Cardiac septum (tissue), 1 donor: Measurements from ENCODE around the gene CYSTM1. TPM values are rescaled to one million over a fixed set of nuclear protein-coding genes. Genes with fewer than 3 reads are reported as not detected.

Experiments used
- DNase-seq: peaks from one replicate; pipeline ENCODE4 v3.0.0-alpha.2; 2020; ENCODE audit warnings: low spot score
- intact Hi-C: fragments of 100-400 bp; cut with DNase I; formaldehyde crosslinking; loops from one replicate; pipeline ENCODE4 v1.14.0; 2022
- total RNA-seq: library from RNA; stranded (reverse); fragmentation: NEBNext Ultra II Directional; extraction: Animal tissue kit (Norgen Biotek cat#: 25700); gene quantifications from one replicate; pipeline ENCODE4 v1.2.1, GENCODE V29; 2021
- donor health status: DM: no; HTN: no; CAD: no.

CYSTM1 gene
- total RNA-seq, 1 donor from 2014 or later: 111 TPM

DNA sequence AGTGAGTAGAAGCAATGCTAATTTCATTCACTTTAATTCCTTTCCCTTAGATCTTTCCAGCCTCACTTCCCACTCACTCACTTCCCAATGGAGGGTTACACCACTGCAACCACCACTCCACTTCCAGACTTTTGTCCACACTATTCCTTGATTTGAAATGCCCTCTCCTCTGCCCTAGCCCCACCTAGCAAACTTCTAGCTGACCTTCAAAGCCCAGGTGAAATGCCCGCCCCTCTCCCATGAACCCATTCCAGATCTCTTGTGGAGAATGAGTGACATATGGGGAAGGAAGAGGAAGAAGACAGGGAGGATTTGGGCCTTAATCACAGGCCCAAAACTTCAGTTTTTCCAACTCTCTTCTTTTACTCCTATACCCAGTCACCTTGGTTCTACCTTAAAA, 90.9 kb downstream of the CYSTM1 start:
- intact Hi-C loops: no loop called here
- DNase-seq: no peak

DNA sequence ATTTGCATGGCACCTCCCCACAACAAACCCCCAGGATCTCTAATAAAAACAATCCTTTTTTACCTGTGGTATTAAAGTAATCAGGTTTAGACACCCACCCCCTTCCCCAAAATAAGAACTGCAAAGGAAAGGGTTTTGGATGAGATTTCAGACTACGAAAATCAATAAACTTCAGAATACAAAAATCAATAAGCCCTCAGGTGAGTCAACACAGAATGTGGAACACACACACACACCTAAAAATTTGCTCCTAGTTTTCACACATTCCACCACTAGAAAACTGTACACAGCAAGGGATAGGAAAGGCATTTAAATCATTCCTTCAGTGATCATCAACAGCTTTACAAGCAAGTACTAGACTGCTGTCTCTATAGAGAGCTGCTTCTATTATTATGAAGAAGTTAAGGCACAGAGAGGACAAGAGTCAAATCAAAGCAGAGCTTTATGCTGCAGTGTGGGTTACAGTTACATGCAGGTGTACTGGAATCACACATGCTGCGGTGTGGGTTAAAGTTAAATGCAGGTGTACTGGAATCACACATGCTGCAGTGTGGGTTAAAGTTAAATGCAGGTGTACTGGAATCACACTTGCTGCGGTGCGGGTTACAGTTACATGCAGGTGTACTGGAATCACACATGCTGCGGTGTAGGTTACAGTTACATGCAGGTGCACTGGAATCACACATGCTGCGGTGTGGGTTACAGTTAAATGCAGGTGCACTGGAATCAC, 91.6 kb downstream of the CYSTM1 start:
- no peak for DNase-seq
- intact Hi-C loops: no loop called here

DNA sequence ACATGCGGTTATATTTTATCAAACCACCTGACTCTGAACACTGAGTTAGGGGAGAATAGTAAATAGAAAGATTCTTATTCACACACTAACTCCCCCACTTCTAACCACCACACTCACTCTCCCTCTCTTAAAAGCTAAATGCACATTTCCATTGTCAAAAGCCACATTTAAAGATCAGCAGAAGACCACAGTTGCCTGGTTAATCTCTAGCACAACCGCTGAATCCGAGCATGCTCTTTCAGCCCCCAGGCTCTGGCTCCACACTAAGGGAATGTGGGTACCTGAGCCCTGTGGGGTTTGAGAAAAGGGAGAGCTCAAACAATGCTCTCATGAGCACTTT, 92.2 kb downstream of the CYSTM1 start:
- intact Hi-C loops: no loop called here
- DNase-seq: no peak

DNA sequence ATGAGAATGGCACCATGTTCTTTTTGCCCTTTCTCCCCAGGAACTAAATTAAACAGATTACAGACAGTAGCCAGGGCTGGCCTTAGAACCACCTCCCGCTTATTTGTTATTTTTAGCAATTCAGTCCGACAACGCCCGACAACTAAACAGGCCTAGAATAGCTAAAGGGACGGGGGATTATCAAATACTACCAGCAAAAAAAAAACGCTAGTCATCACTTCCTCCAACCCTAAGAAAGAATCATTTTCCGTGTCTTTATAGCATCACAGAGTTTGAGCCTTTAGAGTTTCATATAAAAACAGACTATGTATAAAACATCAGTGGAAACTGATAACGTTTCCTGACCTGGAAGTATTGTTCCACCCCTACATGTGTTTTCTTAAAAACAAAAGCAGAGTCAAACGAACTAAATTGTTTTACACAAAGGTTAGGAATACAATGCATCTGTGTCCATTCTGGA, 92.6 kb downstream of the CYSTM1 start:
- intact Hi-C loops: no loop called here
- no peak for DNase-seq

DNA sequence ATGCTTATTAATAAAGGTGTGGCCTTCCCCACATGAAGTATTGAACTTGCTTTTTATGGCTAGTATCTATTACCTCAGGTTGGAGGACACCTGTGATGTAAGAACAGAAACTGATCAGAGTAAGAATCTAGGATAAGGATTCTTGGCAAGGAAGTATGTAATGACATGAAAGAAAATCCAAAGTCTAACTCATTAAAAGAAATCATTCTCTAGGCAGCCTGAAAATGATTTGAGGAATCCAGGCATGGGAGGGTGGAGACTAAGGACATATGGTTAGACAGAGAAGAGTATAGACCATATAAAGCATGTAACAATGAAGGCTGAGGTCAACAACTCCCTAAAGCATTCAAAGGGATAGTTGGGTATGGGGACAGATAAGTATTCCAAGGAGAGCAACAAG, 95.0 kb downstream of the CYSTM1 start:
- intact Hi-C loops: no loop called here
- DNase-seq: no peak

DNA sequence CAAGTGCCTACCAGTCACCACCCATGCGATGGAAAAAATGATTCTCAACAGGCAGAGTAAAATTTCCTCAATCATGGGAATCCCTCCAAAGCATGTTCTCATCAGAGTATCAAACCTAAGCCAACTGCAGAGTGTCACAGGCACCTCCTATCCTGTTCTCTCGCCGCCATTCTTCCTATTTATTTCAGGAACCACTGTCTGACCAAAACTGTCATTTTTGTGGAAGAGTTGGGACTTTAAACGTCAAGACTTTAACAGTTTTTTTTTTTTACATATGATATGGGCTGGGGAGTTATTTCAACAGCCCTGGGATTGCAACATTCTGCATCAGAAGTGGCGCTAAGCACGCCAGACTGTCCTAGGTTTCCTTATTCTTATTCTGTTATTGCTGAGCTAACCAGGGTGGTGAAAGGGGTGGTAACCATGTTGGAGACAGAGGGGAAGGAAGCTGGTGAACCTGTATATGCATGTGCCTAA, 98.5 kb downstream of the CYSTM1 start:
- intact Hi-C loops: no loop called here
- no peak for DNase-seq

DNA sequence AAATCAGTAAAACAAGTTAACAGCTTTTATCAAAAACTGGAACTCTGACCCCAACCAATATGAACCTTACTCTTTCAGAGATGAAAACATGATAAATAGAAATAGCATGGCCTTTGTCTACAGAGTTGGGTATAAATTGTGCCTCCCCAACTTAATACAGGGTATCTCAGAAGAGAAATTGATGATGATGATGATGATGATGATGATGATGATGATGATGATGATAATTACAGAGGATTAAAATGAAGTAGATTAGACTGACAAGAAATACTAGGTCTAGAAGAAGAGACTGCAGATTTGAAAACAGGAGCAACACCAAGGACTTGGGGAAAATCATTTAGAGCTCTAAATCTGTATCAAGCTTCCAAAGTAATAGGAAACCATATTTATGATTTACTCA, 100.8 kb downstream of the CYSTM1 start:
- intact Hi-C loops: no loop called here
- no peak for DNase-seq

DNA sequence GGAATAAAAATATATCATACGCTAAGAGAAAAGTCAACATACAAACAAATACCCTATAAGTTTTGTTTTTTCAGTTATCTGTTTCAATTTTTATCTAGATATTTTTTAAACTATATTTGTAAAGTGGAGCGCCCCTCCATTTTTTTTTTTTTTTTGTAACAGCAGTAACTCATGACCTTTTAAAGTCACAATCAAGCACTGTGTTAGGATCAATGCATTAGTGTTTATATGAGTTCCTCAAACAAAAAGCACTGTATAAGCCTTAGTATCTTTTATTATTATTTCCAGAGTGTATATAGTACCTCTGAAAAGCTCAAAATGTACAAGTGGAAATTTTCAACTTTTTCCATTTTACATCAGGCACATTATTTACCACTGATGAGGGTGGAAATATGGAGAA, 107.3 kb downstream of the CYSTM1 start:
- DNase-seq: no peak
- intact Hi-C loops: no loop called here

DNA sequence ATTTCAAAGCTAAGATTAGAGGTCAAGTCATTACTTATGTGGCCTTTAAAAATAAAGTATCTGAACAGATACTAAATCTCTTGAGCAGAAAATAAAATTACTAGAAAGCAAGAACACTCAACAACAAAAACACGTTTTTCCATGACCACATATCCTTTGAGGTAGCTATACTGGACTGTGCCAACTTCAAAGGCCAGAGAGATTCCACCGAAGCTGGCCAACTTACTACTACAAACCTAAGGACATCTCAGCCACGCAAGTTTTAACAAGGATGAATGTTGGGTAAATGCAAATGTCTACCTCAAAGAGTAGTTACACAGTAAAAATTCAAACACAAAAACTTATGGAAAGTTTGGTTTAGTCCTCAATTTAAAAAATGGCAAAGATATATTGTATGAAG, 109.0 kb downstream of the CYSTM1 start:
- DNase-seq: no peak
- intact Hi-C loops: no loop called here

DNA sequence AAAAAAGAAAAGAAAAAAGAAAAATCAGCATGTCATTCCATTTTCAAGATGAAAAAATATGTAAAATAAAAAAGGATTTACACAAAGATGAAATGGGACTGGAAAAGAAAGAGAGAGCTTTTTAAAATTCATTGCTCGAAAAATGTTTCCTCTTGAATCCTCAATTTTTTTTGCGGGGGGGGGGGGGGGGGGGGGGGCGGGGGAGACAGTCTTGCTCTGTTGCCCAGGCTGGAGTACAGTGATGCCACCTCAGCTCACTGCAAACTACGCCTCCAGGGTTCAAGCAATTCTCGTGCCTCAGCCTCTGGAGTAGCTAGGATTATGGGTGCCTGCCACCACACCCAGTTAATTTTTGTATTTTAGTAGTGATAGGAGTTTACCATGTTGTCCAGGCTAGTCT, 111.4 kb downstream of the CYSTM1 start:
- no peak for DNase-seq
- intact Hi-C loops: loop anchor here (5.0 kb wide), 1 partner anchor 39 kb away; no protein-coding TSS in a partner anchor

DNA sequence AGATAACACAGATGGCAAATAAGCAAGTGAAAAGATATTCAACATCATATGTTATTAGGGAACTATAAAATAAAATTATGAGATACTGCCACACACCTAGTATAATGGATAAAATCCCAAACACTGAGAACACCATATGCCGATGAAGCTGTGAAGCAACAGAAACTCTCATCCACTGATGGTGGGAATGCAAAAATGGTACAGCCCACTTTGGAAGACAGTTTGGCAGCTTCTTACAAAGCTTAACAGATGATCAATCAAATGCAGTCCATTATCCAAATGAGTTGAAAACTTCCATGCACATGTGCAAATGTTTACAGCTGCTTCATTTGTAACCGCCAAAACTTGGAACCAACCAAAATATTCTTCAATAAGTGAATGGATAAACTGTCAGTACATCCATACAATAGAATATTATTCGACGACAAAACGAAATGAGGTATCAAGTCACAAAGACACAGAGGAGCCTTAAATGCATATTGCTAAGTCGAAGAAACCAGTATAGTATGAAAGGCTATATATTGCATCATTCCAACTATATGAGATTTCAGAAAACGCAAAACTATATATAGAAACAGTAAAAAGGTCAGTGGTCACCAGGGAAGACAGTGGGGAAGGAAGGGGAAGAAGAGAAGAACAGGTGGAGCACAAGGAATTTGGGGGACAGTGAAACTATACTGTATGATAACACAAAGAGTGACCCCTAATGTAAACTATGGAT, 113.0 kb downstream of the CYSTM1 start:
- intact Hi-C loops: loop anchor here (5.0 kb wide), 1 partner anchor 41 kb away; no protein-coding TSS in a partner anchor
- DNase-seq: no peak

DNA sequence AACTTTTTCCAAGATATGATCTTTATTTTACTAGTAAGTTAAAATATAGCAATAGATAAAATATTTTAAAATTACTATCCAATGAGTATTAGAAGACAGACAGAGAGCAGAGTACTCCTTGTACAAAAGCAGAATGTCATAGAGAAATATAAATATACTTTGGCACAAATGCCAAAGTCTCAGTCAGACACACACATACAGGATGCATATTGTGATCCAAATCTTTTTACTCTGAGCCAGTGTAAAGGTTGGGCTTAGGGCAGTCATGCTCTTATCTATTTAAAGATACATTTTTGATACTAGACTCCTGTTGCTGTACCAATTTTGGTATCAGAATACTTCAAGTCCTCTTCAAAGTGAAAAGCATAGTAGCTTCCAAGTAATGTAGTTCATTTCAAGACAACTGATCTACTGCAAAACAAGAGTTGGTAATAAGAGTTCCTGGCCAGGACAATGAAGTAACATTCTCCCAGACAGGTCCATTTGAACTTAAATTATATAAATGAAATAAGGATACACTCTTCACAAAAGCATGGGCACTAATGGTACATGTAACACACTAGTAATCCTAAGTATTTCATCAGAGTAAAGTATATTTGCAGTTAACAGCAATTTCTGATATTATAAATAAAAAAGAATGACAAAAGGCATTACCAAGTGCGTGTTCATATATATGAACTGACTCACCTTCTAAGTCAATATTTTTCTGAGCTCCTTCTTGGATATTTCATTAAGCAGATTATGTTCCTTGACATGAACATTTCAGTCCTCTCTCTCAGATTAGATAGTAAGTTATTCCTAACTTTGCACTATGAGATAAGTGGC, 117.4 kb downstream of the CYSTM1 start:
- no peak for DNase-seq
- intact Hi-C loops: no loop called here

Other genes with a start within 250 kb of the CYSTM1 start
- gene NRG2, start 131.9 kb upstream of the CYSTM1 start, total RNA-seq: 5.1 TPM
- 30.7 TPM for gene PURA, start 61.1 kb upstream of the CYSTM1 start, total RNA-seq
- 15.9 TPM for gene IGIP, start 49.3 kb upstream of the CYSTM1 start, total RNA-seq
- gene PFDN1, start 127.9 kb downstream of the CYSTM1 start, total RNA-seq: 71.7 TPM
- 73.9 TPM for gene HBEGF, start 171.4 kb downstream of the CYSTM1 start, total RNA-seq
- 0.19 TPM for gene SLC4A9, start 185.0 kb downstream of the CYSTM1 start, total RNA-seq
- gene ANKHD1, start 226.6 kb downstream of the CYSTM1 start, total RNA-seq: 73.0 TPM